Sigmoid colon (tissue), 7 donors: ENCODE measurements around the gene C14orf119. TPM values are rescaled to one million over a fixed set of nuclear protein-coding genes. Genes with fewer than 3 reads are reported as not detected.

Experiments
- DNase-seq: peaks from one replicate; pipeline ENCODE4 v3.0.0-alpha.2; 2019
- H3K27ac ChIP-seq, 4 donors: fragments of 200-600 bp; sonication (generic); one replicate each; pipeline ENCODE4 v1.5.1; 2016 to 2019; ENCODE audit warnings: mild to moderate bottlenecking in 1 of 4
- H3K27me3 ChIP-seq, 3 donors: fragments of 200-600 bp; sonication (generic); one replicate each; pipeline ENCODE4 v1.5.1; 2019; ENCODE audit warnings: mild to moderate bottlenecking in 1 of 3
- H3K36me3 ChIP-seq, 4 donors: fragments of 200-600 bp; sonication (generic); one replicate each; pipeline ENCODE4 v1.5.1; 2016 to 2019
- H3K4me1 ChIP-seq, 4 donors: fragments of 200-600 bp; sonication (generic); one replicate each; pipeline ENCODE4 v1.5.1; 2017 to 2019
- H3K4me3 ChIP-seq, 4 donors: fragments of 200-600 bp; sonication (generic); one replicate each; pipeline ENCODE4 v1.5.1; 2017 to 2019; ENCODE audit warnings: mild to moderate bottlenecking in 2 of 4, moderate library complexity in 1 of 4
- H3K9me3 ChIP-seq, 4 donors: fragments of 200-600 bp in 3 of 4; sonication (generic) in 3 of 4; one replicate each; pipeline versions ENCODE4 v1.5.1 to v1.6.1; 2013 to 2019
- EP300 ChIP-seq, 4 donors: sonication (generic); formaldehyde crosslinking; IDR thresholded peaks; one replicate each; pipeline ENCODE4 v1.6.1; 2017; ENCODE audit warnings: antibody characterized with exemption in 4 of 4
- POLR2A ChIP-seq, 2 donors: fragments of 450-650 bp; IDR thresholded peaks; one replicate each; pipeline ENCODE4 v1.6.1; 2016; ENCODE audit warnings: antibody characterized with exemption in 2 of 2, mild to moderate bottlenecking in 2 of 2, moderate library complexity in 2 of 2
- POLR2AphosphoS5 ChIP-seq, 4 donors: sonication (generic); formaldehyde crosslinking; IDR thresholded peaks; one replicate each; pipeline ENCODE4 v1.6.1; 2017; ENCODE audit warnings: antibody characterized with exemption in 4 of 4
- WGBS, 2 donors: extraction: QIAGEN DNeasy Blood & Tissue Kit; methylation state at CpG; one replicate each; pipeline ENCODE4 v1.1.7; 2013; 5-methylcytosine and 5-hydroxymethylcytosine counted together
- intact Hi-C: fragments of 100-400 bp; cut with DNase I; formaldehyde crosslinking; loops from one replicate; pipeline ENCODE4 v1.15.1; 2023
- polyA plus RNA-seq, 3 donors: library from polyadenylated mRNA; stranded (reverse); fragments of 200-250 nt; gene quantifications; one replicate each; pipeline ENCODE4 v1.2.3, GENCODE V29; 2013
- total RNA-seq, 4 donors: library from RNA; depleted of rRNA; stranded (reverse); fragments of >200 nt; gene quantifications; one replicate each; pipeline ENCODE4 v1.1.0, GENCODE V29; 2016
- TF ChIP-seq, protein P1 (sequence below), 4 experiments: fragments of 450-650 bp in 3 of 4; fragments of 200-600 bp in 1 of 4; IDR thresholded peaks; one replicate each; pipeline ENCODE4 v1.5.1; 2016 to 2019; ENCODE audit warnings: antibody characterized with exemption in 4 of 4, mild to moderate bottlenecking in 3 of 4, moderate library complexity in 2 of 4
- donor health status: healthy with polysubstance abuse.
- donor health status: Bipolar disorder and iron deficiency.
- donor health status: healthy.

Gene C14orf119
- total and polyA plus RNA-seq, 7 donors: 22.4 to 94.3 (median 38.9) TPM

DNA sequence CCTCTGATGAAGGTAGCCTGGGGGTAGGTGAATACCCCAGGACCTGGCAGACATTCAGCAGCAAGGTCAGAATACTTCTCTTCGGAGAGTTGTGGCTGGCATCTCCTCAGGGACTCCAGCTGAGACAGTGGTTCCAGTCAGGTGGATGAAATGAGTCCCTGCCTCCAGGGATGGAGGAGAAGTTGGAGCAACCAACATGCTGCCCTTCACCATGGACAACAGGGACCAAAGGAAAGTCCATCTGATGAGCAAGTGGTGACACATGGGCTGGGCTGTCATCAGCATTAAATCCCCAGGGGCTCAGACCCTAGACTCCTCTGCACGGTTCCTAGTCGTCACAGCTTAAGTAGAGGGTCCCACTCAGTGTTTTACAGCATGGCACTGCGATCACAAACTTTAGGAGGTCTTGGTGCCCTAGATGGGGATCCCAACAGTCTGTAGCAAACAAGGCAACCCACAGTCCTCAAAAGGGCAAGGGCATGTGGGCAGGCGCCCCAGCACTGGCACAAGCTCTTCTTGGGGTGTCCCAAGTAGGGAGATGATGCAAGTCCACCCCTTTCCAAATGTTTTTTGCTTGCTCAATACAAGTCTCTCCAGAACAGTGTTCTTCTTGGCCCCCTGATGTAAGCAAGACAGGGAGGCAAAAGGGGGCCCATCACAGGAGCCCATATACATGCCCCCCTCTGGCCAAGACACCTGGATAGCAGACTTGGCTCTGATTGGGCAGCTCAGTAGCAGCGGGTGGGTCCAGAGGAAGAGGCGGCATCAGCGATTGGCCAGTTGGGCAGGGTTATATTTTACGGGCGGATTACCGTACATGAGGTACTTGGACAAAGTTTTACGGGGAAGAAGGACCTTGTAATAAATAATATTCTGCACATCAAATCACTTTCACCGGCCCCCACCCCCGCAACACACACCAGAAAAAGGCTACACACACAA, 27.2 kb upstream of the C14orf119 start:
- WGBS, 2 donors: 70 to 86% methylated on average over 14 of the region's 14 CpGs

DNA sequence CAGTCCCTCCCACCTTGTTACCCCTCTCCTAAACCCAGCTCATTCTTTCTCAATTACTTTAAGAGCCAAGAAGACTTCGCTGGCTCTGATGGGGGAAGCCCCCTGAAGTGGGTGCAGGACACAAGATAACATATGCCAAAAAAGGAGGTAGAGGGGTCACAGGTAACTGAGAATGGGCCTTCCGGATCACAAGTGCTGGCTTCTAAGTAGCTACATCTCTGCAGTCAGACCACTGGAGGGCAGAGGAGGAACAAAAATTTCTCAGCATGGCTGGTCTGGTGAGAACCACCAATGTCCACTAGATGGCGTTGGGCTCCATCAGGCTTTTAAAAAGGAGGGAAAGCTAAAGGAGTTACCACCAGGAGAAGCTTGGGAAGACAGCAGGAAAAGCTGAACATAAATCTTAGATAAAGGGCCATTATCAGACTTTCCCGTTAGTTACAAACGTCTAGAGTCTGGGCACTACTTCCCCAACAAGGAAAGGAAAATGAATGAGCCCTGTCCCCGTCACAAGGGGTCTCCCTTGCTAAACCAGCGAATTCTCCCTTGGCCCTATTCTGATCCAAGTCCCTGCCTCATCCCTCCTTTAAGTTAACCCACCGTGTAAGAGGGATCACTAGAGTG, 26.4 kb upstream of the C14orf119 start:
- WGBS, 2 donors: 28 to 33% methylated on average over 8 of the region's 8 CpGs
- peak; percentile 90 for DNase-seq
- Histone ChIP-seq H3K27ac (peak overlapping the region; percentile 3 to 87 (median 50)), H3K27me3 (no peaks in the 10 kb centered on the region), H3K4me3 (no peak overlapping the region), H3K36me3 (peaks cover 7 to 70% (median 50%) of the 10 kb centered on the region in 4 donors), H3K4me1 (peaks cover 0 to 41% (median 38%) of the 10 kb centered on the region in 4 donors), H3K9me3 (no peaks in the 10 kb centered on the region)
- intact Hi-C loops: no loop called here
- TF ChIP-seq, protein P1, sequence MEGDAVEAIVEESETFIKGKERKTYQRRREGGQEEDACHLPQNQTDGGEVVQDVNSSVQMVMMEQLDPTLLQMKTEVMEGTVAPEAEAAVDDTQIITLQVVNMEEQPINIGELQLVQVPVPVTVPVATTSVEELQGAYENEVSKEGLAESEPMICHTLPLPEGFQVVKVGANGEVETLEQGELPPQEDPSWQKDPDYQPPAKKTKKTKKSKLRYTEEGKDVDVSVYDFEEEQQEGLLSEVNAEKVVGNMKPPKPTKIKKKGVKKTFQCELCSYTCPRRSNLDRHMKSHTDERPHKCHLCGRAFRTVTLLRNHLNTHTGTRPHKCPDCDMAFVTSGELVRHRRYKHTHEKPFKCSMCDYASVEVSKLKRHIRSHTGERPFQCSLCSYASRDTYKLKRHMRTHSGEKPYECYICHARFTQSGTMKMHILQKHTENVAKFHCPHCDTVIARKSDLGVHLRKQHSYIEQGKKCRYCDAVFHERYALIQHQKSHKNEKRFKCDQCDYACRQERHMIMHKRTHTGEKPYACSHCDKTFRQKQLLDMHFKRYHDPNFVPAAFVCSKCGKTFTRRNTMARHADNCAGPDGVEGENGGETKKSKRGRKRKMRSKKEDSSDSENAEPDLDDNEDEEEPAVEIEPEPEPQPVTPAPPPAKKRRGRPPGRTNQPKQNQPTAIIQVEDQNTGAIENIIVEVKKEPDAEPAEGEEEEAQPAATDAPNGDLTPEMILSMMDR (IDR thresholded peaks at IDR 0.05): peak; percentile 97 to 99 (median 98)
- TF ChIP-seq POLR2AphosphoS5 (IDR thresholded peaks at IDR 0.05) (peak in 2 of 4 donors; percentile 8 to 20), EP300 (IDR thresholded peaks at IDR 0.05) (no peak)

More for the DNA sequence above, 27.2 kb upstream of the C14orf119 start:
- TF ChIP-seq POLR2A (IDR thresholded peaks at IDR 0.05): no peak
- TF ChIP-seq, protein P1 (IDR thresholded peaks at IDR 0.05): no peak
- TF ChIP-seq POLR2AphosphoS5 (IDR thresholded peaks at IDR 0.05): no peak
- TF ChIP-seq EP300 (IDR thresholded peaks at IDR 0.05): no peak
- no peaks in the 10 kb centered on the region for H3K9me3 ChIP-seq
- no peak overlapping the region for H3K4me3 ChIP-seq
- H3K27ac ChIP-seq: peak overlapping the region in 3 of 4 donors; percentile 7 to 87 (median 52)
- H3K4me1 ChIP-seq: peaks cover 0 to 41% (median 38%) of the 10 kb centered on the region in 4 donors
- DNase-seq: no peak
- H3K36me3 ChIP-seq: peaks cover 13 to 70% (median 53%) of the 10 kb centered on the region in 4 donors
- H3K27me3 ChIP-seq: no peaks in the 10 kb centered on the region
- intact Hi-C loops: no loop called here

DNA sequence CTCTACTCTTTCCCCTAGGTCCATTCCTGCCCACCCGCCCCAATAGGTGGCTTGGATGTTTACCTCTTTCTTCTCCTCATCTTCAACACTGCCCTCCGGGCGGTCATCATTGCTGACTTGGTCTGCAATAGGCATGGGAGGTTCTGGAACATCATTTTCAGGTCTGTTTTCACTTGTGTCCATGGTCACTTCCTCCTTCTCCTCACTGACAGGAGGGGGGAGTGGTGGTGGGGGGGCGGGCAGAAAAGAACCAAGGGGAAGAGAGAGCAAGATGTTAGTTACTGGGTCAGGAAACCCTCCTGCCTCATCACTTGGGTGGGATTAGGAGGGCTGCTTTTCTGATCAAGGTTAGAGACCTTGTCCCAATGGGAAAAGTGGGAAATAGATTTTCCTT, 25.9 kb upstream of the C14orf119 start:
- Histone ChIP-seq H3K4me3 (no peak overlapping the region), H3K27ac (peak overlapping the region; percentile 3 to 87 (median 50)), H3K4me1 (peaks cover 0 to 41% (median 38%) of the 10 kb centered on the region in 4 donors), H3K27me3 (no peaks in the 10 kb centered on the region), H3K36me3 (peaks cover 7 to 70% (median 46%) of the 10 kb centered on the region in 4 donors), H3K9me3 (no peaks in the 10 kb centered on the region)
- TF ChIP-seq POLR2A (IDR thresholded peaks at IDR 0.05) (no peak), POLR2AphosphoS5 (IDR thresholded peaks at IDR 0.05) (no peak), EP300 (IDR thresholded peaks at IDR 0.05) (no peak)
- TF ChIP-seq, protein P1 (IDR thresholded peaks at IDR 0.05): no peak
- intact Hi-C loops: no loop called here
- no peak for DNase-seq
- WGBS, 2 donors: 91% methylated on average over 4 of the region's 4 CpGs

DNA sequence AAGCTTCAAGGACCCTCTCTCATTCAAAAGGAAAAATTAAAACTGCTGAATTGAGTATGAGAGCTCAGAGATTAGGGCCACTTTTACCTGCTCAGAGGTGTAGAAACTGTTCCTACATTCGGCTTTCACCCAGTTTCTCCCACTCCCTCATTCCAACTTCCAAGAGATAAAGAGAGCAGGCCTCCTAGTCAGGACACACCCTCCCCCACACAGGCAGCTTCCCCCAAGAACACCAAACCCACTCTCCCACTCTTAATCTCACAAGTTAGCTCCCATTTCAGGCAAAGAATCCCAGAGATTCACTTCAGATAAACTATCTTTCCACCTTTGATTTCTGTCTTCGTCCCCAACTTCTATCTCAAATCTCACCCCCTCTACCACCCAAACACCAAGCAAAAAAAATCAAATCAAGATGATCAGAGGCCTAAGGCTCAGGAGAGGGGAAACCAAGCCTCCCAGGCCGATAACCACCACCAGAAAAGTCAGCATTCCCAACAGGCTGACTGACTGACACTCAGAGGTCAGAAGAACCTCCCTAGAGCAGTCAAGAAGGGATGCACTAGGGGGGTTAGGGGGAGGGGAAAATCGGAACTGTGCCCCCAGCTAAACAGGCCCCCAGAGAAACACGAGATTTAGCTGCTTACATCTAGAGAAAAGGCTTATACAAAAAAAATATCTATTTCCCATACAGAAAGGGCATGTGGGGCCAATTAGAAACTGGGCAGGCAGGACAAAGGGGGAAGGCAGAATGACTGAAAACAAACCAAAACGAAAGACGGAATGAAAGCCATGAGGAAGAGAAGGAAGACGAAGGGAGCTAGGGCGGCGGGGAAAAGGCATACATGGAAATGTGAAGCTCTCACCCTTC, 24.8 kb upstream of the C14orf119 start:
- Histone ChIP-seq H3K27ac (peak overlapping the region; percentile 75 to 87 (median 84)), H3K36me3 (peaks cover 6 to 70% (median 47%) of the 10 kb centered on the region in 4 donors)

More for the DNA sequence above, 24.8 kb upstream of the C14orf119 start:
- Histone ChIP-seq H3K27me3 (no peaks in the 10 kb centered on the region), H3K4me1 (peaks cover 0 to 41% (median 38%) of the 10 kb centered on the region in 4 donors), H3K9me3 (no peaks in the 10 kb centered on the region), H3K4me3 (peak overlapping the region; percentile 49 to 63 (median 54))
- WGBS, 2 donors: 15 to 18% methylated on average over 10 of the region's 10 CpGs
- no peak for DNase-seq
- intact Hi-C loops: no loop called here
- TF ChIP-seq POLR2A (IDR thresholded peaks at IDR 0.05) (no peak), EP300 (IDR thresholded peaks at IDR 0.05) (no peak), POLR2AphosphoS5 (IDR thresholded peaks at IDR 0.05) (no peak)
- TF ChIP-seq, protein P1 (IDR thresholded peaks at IDR 0.05): no peak
